AG10803 (cell line): ENCODE results near the gene KCNH1.

ENCODE experiments used
- DNase-seq: peaks from one replicate; pipeline ENCODE4 v3.0.0; 2010; ENCODE audit warnings: low read depth
- H3K4me3 ChIP-seq: 2 replicates; pipeline ENCODE4 v1.5.1; 2011; ENCODE audit warnings: mild to moderate bottlenecking, low read length, control low read depth
- TF ChIP-seq, protein P1 (sequence below): conservative IDR thresholded peaks from 2 replicates; pipeline ENCODE4 v1.5.1; 2011; ENCODE audit warnings: mild to moderate bottlenecking, low read length, control low read depth, inconsistent platforms

Gene KCNH1

DNA sequence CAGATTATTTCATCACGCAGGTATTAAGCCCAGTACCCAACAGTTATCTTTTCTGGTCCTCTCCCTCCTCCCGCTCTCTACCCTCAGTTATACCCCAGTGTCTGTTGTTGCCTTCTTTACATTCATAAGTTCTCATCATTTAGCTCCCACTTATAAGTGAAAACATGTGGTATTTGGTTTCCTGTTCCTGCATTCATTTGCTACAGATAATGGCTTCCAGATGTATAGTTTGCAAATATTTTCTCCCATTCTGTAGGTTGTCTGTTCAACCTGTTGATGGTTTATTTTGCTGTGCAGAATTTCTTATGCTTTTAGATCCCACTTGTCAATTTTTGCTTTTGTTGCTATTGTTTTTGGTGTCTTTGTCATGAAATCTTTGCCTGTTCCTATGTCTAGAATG lies 21.1 kb upstream of the KCNH1 start:
- TF ChIP-seq, protein P1, sequence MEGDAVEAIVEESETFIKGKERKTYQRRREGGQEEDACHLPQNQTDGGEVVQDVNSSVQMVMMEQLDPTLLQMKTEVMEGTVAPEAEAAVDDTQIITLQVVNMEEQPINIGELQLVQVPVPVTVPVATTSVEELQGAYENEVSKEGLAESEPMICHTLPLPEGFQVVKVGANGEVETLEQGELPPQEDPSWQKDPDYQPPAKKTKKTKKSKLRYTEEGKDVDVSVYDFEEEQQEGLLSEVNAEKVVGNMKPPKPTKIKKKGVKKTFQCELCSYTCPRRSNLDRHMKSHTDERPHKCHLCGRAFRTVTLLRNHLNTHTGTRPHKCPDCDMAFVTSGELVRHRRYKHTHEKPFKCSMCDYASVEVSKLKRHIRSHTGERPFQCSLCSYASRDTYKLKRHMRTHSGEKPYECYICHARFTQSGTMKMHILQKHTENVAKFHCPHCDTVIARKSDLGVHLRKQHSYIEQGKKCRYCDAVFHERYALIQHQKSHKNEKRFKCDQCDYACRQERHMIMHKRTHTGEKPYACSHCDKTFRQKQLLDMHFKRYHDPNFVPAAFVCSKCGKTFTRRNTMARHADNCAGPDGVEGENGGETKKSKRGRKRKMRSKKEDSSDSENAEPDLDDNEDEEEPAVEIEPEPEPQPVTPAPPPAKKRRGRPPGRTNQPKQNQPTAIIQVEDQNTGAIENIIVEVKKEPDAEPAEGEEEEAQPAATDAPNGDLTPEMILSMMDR, result no peak
- no peak overlapping the region for H3K4me3 ChIP-seq
- DNase-seq, result peak; percentile 10

GRCh38 chr1:211153932-211154331 lies 20.0 kb upstream of the KCNH1 start:
- H3K4me3 ChIP-seq, result no peak overlapping the region
- DNase-seq, result no peak
- TF ChIP-seq, protein P1, result no peak

- no peak overlapping the region for H3K4me3 ChIP-seq
- TF ChIP-seq, protein P1, result no peak
- no peak for DNase-seq
Measured at GRCh38 chr1:211148366-211148765, 14.4 kb upstream of the KCNH1 start.

GRCh38 chr1:211145944-211146343 lies 12.0 kb upstream of the KCNH1 start:
- no peak for DNase-seq
- TF ChIP-seq, protein P1, result no peak
- H3K4me3 ChIP-seq, result no peak overlapping the region

GRCh38 chr1:211135342-211135950 lies 1.5 kb upstream of the KCNH1 start:
- H3K4me3 ChIP-seq, result no peak overlapping the region
- TF ChIP-seq, protein P1, result peak; percentile 96

DNA sequence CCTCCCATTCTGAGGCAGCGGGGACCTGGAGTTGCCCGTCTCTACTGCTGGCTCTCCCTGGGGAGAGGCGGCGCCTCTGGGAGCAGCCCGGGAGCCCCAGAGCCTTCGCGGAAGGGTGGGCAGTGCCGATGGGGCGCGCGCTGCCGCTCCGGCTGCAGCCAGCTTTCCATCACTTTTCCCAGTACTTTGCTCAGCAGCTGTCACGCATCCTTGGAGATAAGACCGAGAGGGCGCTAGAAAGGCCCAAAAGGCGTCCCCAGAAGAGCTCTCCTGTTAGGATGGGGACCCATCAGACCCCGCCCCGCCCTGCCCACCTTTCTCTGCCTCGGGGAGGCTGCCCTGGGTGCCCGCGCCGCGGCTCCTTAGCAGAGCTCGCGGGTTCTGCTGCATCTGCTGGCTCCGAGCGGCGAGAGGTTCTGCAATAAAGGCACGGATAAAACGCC lies 534 bp downstream of the KCNH1 start:
- DNase-seq, result no peak
- TF ChIP-seq, protein P1, result no peak
- H3K4me3 ChIP-seq, result peak overlapping the region; percentile 52

More at GRCh38 chr1:211135342-211135950, 1.5 kb upstream of the KCNH1 start:
- peak; percentile 70 for DNase-seq

DNA sequence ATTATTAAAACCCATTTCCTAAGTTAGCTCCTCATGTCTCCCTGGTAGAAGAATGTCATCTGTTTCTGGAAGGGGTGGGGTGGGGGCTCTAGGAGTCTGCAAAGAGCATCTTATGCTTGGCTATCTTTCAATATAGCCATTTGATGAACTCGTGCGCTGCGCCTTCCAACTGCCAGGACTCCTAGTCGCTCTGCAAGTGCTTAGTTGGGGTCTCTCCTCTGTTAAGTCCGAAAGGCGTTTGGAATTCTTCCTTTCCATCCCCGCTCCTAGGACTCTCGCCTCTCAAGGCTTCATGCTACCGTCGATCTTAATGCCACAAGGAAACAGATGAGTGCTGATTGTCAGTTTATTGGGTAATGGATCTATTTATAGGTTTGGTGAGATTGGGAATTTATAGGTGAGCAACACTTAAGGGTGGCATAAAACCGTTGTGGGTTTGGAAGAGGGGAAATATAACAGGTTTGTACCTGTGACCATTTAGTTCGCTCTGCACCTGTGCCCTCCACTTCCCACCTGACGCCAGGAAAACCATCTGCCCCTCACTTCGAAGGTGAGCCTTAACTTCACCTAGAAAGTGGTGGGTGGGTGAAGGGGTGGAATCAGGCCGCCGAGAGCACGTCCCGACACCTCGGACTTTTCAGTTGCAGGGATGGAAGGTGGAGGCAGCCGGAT lies 1.1 kb downstream of the KCNH1 start:
- TF ChIP-seq, protein P1, result no peak
- DNase-seq, result no peak
- H3K4me3 ChIP-seq, result peak overlapping the region; percentile 52
